Mesenteric fat pad (tissue), 1 donor: ENCODE measurements around the gene DEUP1. TPM values are rescaled to one million over a fixed set of nuclear protein-coding genes. Genes with fewer than 3 reads are reported as not detected.

Experiments
- DNase-seq: peaks from one replicate; pipeline ENCODE4 v3.0.0-alpha.2; 2020; ENCODE audit warnings: low spot score
- total RNA-seq: library from RNA; stranded (reverse); fragmentation: NEBNext Ultra II Directional; extraction: Animal tissue kit (Norgen Biotek cat#: 25700); gene quantifications from one replicate; pipeline ENCODE4 v1.2.1, GENCODE V29; 2021
- donor health status: DM: yes; HTN: yes; CAD: no.

DEUP1 gene
- total RNA-seq, 1 donor from 2014 or later: not detected

- no peak for DNase-seq
Observed at GRCh38 chr11:93476796-93477195, 146.3 kb downstream of the DEUP1 start.

- no peak for DNase-seq
Observed at GRCh38 chr11:93477684-93478234, 147.2 kb downstream of the DEUP1 start.

- no peak for DNase-seq
Observed at GRCh38 chr11:93478841-93479240, 148.3 kb downstream of the DEUP1 start.

GRCh38 chr11:93480256-93480655 lies 149.7 kb downstream of the DEUP1 start:
- DNase-seq: no peak

- no peak for DNase-seq
Observed at GRCh38 chr11:93480756-93481155, 150.2 kb downstream of the DEUP1 start.

- no peak for DNase-seq
Observed at GRCh38 chr11:93481279-93481678, 150.7 kb downstream of the DEUP1 start.

- no peak for DNase-seq
Observed at GRCh38 chr11:93481696-93482095, 151.2 kb downstream of the DEUP1 start.

GRCh38 chr11:93482556-93482955 lies 152.0 kb downstream of the DEUP1 start:
- DNase-seq: no peak

- no peak for DNase-seq
Observed at GRCh38 chr11:93484716-93485115, 154.2 kb downstream of the DEUP1 start.

- DNase-seq: no peak
Observed at GRCh38 chr11:93485983-93486382, 155.4 kb downstream of the DEUP1 start.

- DNase-seq: no peak
Observed at GRCh38 chr11:93487032-93487483, 156.5 kb downstream of the DEUP1 start.

Other genes with a start within 250 kb of the DEUP1 start
- gene SLC36A4, start 132.8 kb upstream of the DEUP1 start, total RNA-seq: 20.5 TPM
- gene SMCO4, start 212.6 kb downstream of the DEUP1 start, total RNA-seq: 17.3 TPM